HCT116 (cell line): ENCODE results near the gene ZNF780B. TPM values are rescaled to one million over a fixed set of nuclear protein-coding genes. Genes with fewer than 3 reads are reported as not detected.

Source experiments
- ATAC-seq: fragments of 200-7000 bp; cut with Tn5 transposase; 2 replicates; pipeline ENCODE4 v1.9.1; 2020; ENCODE audit warnings: mild to moderate bottlenecking, moderate library complexity
- BruUV-seq: library from RNA; stranded (reverse); fragments of 400-500 nt; replicated peaks from 2 replicates; lab custom pipeline; 2021; lab: Mats Ljungman, UMichigan
- CTCF ChIA-PET: fragments of 300-600 bp; sonication (Branson Sonifier 250); formaldehyde crosslinking; loops from one replicate; lab custom pipeline; 2021; ENCODE audit warnings: antibody characterized with exemption; lab: Charles Lee
- POLR2A ChIA-PET: fragments of 300-600, 350-600 bp; sonication (Branson Sonifier 250); formaldehyde crosslinking; loops from one replicate; lab custom pipeline; 2021; ENCODE audit warnings: antibody characterized with exemption; lab: Charles Lee
- RAD21 ChIA-PET, 2 experiments: fragments of 300-600 bp; sonication (Branson Sonifier 250); formaldehyde crosslinking; loops; one replicate each; lab custom pipeline; 2023; ENCODE audit warnings: low total read pairs in 2 of 2; ENCODE audit not compliant: uncharacterized antibody in 2 of 2, unreplicated experiment in 2 of 2, low non-redundant PET in 1 of 2; lab: Charles Lee
- DNase-seq: peaks from one replicate; pipeline ENCODE4 v3.0.0-alpha.2; 2010; ENCODE audit warnings: low read depth, low spot score
- H2AFZ ChIP-seq: fragments of 200-600 bp; shearing (Covaris generic), sonication (generic); 2 replicates; pipeline ENCODE4 v1.6.1; 2017; ENCODE audit warnings: low read depth, mixed run types, mixed read lengths, antibody characterized with exemption, low read length; ENCODE audit not compliant: poor library complexity, severe bottlenecking
- H3K27ac ChIP-seq: 2 replicates; pipeline ENCODE4 v1.5.1; 2012; ENCODE audit warnings: low read depth, low read length
- H3K27me3 ChIP-seq: fragments of 200-600 bp; sonication (generic); 2 replicates; pipeline ENCODE4 v1.6.1; 2016; ENCODE audit warnings: mixed run types, low read length, mixed read lengths; ENCODE audit not compliant: insufficient read depth
- H3K36me3 ChIP-seq, 2 experiments: fragments of 200-500 bp in 1 of 2; fragments of 200-600 bp in 1 of 2; sonication (Bioruptor generic) in 1 of 2; sonication (generic) in 1 of 2; 2 replicates each; pipeline versions ENCODE4 v1.5.1 to v1.6.1; 2014 to 2016; ENCODE audit warnings: low read length in 2 of 2, inconsistent platforms in 1 of 2, mixed read lengths in 1 of 2, mixed run types in 1 of 2; ENCODE audit not compliant: insufficient read depth in 2 of 2, control insufficient read depth in 1 of 2
- H3K4me1 ChIP-seq, 2 experiments: fragments of 200-600 bp in 1 of 2; sonication (generic) in 1 of 2; 2 replicates each; pipeline versions ENCODE4 v1.5.1 to v1.6.1; 2012 to 2017; ENCODE audit warnings: low read length in 2 of 2, inconsistent platforms in 1 of 2, mild to moderate bottlenecking in 1 of 2, mixed read lengths in 1 of 2, mixed run types in 1 of 2, moderate library complexity in 1 of 2; ENCODE audit not compliant: insufficient read depth in 2 of 2, control insufficient read depth in 1 of 2
- H3K4me2 ChIP-seq: fragments of 200-600 bp; sonication (generic); 2 replicates; pipeline ENCODE4 v1.6.1; 2017; ENCODE audit warnings: mixed run types, low read length, mixed read lengths
- H3K4me3 ChIP-seq, 2 experiments: fragments of 200-600 bp in 1 of 2; sonication (generic) in 1 of 2; replicated peaks in 1 of 2; 2 replicates each; pipeline ENCODE4 v1.5.1; 2011 to 2016; ENCODE audit warnings: low read length in 2 of 2, control low read depth in 1 of 2, low read depth in 1 of 2, mild to moderate bottlenecking in 1 of 2, mixed read lengths in 1 of 2, mixed run types in 1 of 2
- H3K79me2 ChIP-seq: fragments of 200-600 bp; sonication (generic); 2 replicates; pipeline ENCODE4 v1.6.1; 2017; ENCODE audit warnings: mild to moderate bottlenecking, mixed run types, low read length, moderate library complexity, mixed read lengths; ENCODE audit not compliant: insufficient read depth
- H3K9ac ChIP-seq: fragments of 200-600 bp; sonication (generic); 2 replicates; pipeline ENCODE4 v1.6.1; 2016; ENCODE audit warnings: low read length, mixed read lengths
- H3K9me2 ChIP-seq: fragments of 200-600 bp; sonication (generic), shearing (Covaris generic); 2 replicates; pipeline ENCODE4 v1.6.1; 2017; ENCODE audit warnings: mixed run types, mild to moderate bottlenecking, moderate library complexity; ENCODE audit not compliant: insufficient read depth
- H3K9me3 ChIP-seq, 2 experiments: fragments of 200-500 bp in 1 of 2; fragments of 200-600 bp in 1 of 2; sonication (Bioruptor generic) in 1 of 2; sonication (generic) in 1 of 2; 2 replicates each; pipeline ENCODE4 v1.6.1; 2014 to 2017; ENCODE audit warnings: low read length in 2 of 2, mixed read lengths in 2 of 2, inconsistent platforms in 1 of 2, low read depth in 1 of 2, mild to moderate bottlenecking in 1 of 2, mixed run types in 1 of 2, moderate library complexity in 1 of 2; ENCODE audit not compliant: control insufficient read depth in 1 of 2, insufficient read depth in 1 of 2
- H4K20me1 ChIP-seq: fragments of 200-600 bp; sonication (generic), shearing (Covaris generic); 2 replicates; pipeline ENCODE4 v1.6.1; 2017; ENCODE audit warnings: mixed run types, mild to moderate bottlenecking, moderate library complexity; ENCODE audit not compliant: insufficient read depth
- POLR2AphosphoS5 ChIP-seq: IDR thresholded peaks from 2 replicates; pipeline ENCODE4 v1.6.1; 2011; ENCODE audit warnings: mild to moderate bottlenecking, low read depth, low read length, moderate library complexity
- ZFX ChIP-seq: fragments of 450-650 bp; IDR thresholded peaks from 2 replicates; pipeline ENCODE4 v1.6.1; 2017
- ZNF274 ChIP-seq: fragments of 200-500 bp; sonication (Bioruptor generic); IDR thresholded peaks from 2 replicates; pipeline ENCODE4 v1.6.1; 2014; ENCODE audit warnings: mild to moderate bottlenecking, low read depth, low read length, inconsistent platforms
- intact Hi-C: fragments of 100-400 bp; cut with micrococcal nuclease; formaldehyde crosslinking; loops from 2 replicates; pipeline ENCODE4 v1.10.0; 2022
- total RNA-seq: library from RNA; stranded (reverse); gene quantifications from one replicate; pipeline ENCODE4 v1.2.1, GENCODE V29; 2021; ENCODE audit not compliant: unreplicated experiment
- TF ChIP-seq, protein P1 (sequence below): IDR thresholded peaks from 2 replicates; pipeline ENCODE4 v1.6.1; 2011; ENCODE audit warnings: mild to moderate bottlenecking, low read length, moderate library complexity; ENCODE audit not compliant: insufficient replicate concordance; ENCODE audit errors: extremely low read depth

The ZNF780B gene
- total RNA-seq, 1 experiment from 2014 or later: 10.5 TPM

GRCh38 chr19:40033989-40034560 is 22.0 kb downstream of the ZNF780B start:
- intact Hi-C loops: no loop called here
- ATAC-seq: no peak
- H3K79me2 ChIP-seq: no peaks in the 10 kb centered on the region
- H2AFZ ChIP-seq: no peak overlapping the region
- H3K36me3 ChIP-seq: peaks cover 0 to 2% of the 10 kb centered on the region in 2 experiments; a peak in 1 of 4 replicates
- no peak overlapping the region for H3K4me2 ChIP-seq
- no peak overlapping the region for H3K4me3 ChIP-seq
- CTCF ChIA-PET: no interaction called here
- no peaks in the 10 kb centered on the region for H4K20me1 ChIP-seq
- peaks cover 26 to 53% of the 10 kb centered on the region in 2 experiments; a peak in 3 of 4 replicates for H3K9me3 ChIP-seq
- no peak for TF ChIP-seq ZFX
- TF ChIP-seq ZNF274: peak; percentile 86
- H3K27me3 ChIP-seq: no peaks in the 10 kb centered on the region
- no peak for DNase-seq
- no peak overlapping the region for H3K27ac ChIP-seq
- RAD21 ChIA-PET: no interaction called here
- H3K9ac ChIP-seq: no peak overlapping the region
- H3K4me1 ChIP-seq: no peaks in the 10 kb centered on the region
- no TSS peak for BruUV-seq
- POLR2A ChIA-PET: no interaction called here
- H3K9me2 ChIP-seq: no peaks in the 10 kb centered on the region

DNA sequence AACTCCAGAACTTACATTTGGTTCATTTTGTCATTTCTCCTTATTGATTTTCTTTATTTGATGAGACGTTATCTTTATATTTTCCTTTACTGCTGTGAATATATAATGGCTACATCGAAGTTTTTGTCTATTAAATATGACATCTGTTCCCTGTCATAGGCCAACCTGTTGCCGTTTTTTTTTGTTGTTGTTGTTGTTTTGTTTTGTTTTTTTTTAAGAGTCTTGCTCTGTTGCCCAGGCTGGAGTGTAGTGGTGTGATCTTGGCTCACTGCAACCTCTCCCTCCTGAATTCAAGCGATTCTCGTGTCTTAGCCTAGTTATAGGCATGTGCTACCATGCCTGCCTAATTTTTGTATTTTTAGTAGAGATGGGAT is 29.4 kb downstream of the ZNF780B start:
- no peaks in the 10 kb centered on the region for H4K20me1 ChIP-seq
- no peaks in the 10 kb centered on the region for H3K27me3 ChIP-seq
- ChIA-PET POLR2A (no interaction called here), RAD21 (no interaction called here), CTCF (no interaction called here)
- H3K36me3 ChIP-seq: no peaks in the 10 kb centered on the region
- no peaks in the 10 kb centered on the region for H3K4me1 ChIP-seq
- H3K4me3 ChIP-seq: no peak overlapping the region
- TF ChIP-seq ZFX (no peak), POLR2AphosphoS5 (no peak)
- TF ChIP-seq, protein P1, sequence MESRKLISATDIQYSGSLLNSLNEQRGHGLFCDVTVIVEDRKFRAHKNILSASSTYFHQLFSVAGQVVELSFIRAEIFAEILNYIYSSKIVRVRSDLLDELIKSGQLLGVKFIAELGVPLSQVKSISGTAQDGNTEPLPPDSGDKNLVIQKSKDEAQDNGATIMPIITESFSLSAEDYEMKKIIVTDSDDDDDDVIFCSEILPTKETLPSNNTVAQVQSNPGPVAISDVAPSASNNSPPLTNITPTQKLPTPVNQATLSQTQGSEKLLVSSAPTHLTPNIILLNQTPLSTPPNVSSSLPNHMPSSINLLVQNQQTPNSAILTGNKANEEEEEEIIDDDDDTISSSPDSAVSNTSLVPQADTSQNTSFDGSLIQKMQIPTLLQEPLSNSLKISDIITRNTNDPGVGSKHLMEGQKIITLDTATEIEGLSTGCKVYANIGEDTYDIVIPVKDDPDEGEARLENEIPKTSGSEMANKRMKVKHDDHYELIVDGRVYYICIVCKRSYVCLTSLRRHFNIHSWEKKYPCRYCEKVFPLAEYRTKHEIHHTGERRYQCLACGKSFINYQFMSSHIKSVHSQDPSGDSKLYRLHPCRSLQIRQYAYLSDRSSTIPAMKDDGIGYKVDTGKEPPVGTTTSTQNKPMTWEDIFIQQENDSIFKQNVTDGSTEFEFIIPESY: no peak
- H3K79me2 ChIP-seq: no peaks in the 10 kb centered on the region
- H2AFZ ChIP-seq: no peak overlapping the region
- DNase-seq: no peak
- intact Hi-C loops: no loop called here
- no peak for ATAC-seq
- no peak overlapping the region for H3K27ac ChIP-seq
- no peaks in the 10 kb centered on the region for H3K9me2 ChIP-seq
- no TSS peak for BruUV-seq
- H3K4me2 ChIP-seq: no peak overlapping the region
- no peak overlapping the region for H3K9ac ChIP-seq
- peaks cover 7 to 54% of the 10 kb centered on the region in 2 experiments; a peak in 3 of 4 replicates for H3K9me3 ChIP-seq
